Measurements from ENCODE around the gene TRMT112.

GRCh38 chr11:64317325-64317960 is at the start of gene TRMT112:
- TF ChIP-seq CTCF (IDR thresholded peaks at IDR 0.05) (no peak), POLR2A (IDR thresholded peaks at IDR 0.05) (peak; percentile 74)

All from right lobe of liver (tissue), 4 donors.